Calu3 (cell line): ENCODE results near the gene TGM2. TPM values are rescaled to one million over a fixed set of nuclear protein-coding genes. Genes with fewer than 3 reads are reported as not detected.

Experiments used
- BruUV-seq: library from RNA; stranded (reverse); fragments of 400-500 nt; replicated peaks from 2 replicates; lab custom pipeline; 2021; lab: Mats Ljungman, UMichigan
- CTCF ChIA-PET: fragments of 300-600 bp; sonication (Branson Sonifier 250); formaldehyde crosslinking; loops from one replicate; lab custom pipeline; 2022; ENCODE audit warnings: antibody characterized with exemption; lab: Charles Lee
- DNase-seq: peaks from one replicate; pipeline ENCODE4 v3.0.0; 2022
- H3K27ac Mint-ChIP-seq: one replicate; pipeline ENCODE4 v1.8.0; 2022; ENCODE audit warnings: mixed read lengths; ENCODE audit not compliant: unreplicated experiment
- H3K27me3 Mint-ChIP-seq: one replicate; pipeline ENCODE4 v1.8.0; 2022; ENCODE audit warnings: mixed read lengths; ENCODE audit not compliant: unreplicated experiment
- H3K36me3 Mint-ChIP-seq: one replicate; pipeline ENCODE4 v1.8.0; 2022; ENCODE audit warnings: mild to moderate bottlenecking, moderate library complexity, mixed read lengths; ENCODE audit not compliant: insufficient read depth, unreplicated experiment
- H3K4me1 Mint-ChIP-seq: one replicate; pipeline ENCODE4 v1.8.0; 2022; ENCODE audit warnings: mild to moderate bottlenecking, low read depth, mixed read lengths; ENCODE audit not compliant: unreplicated experiment
- H3K4me3 Mint-ChIP-seq: one replicate; pipeline ENCODE4 v1.8.0; 2022; ENCODE audit warnings: mild to moderate bottlenecking, low read depth, moderate library complexity, mixed read lengths; ENCODE audit not compliant: unreplicated experiment
- H3K9me3 Mint-ChIP-seq: one replicate; pipeline ENCODE4 v1.8.0; 2022; ENCODE audit warnings: low read depth, mixed read lengths; ENCODE audit not compliant: unreplicated experiment
- CTCF ChIP-seq: fragments of 200-600 bp; IDR thresholded peaks from one replicate; pipeline ENCODE4 v1.8.0; 2022; ENCODE audit warnings: antibody characterized with exemption; ENCODE audit not compliant: unreplicated experiment
- intact Hi-C: fragments of 100-400 bp; cut with micrococcal nuclease; formaldehyde crosslinking; loops from one replicate; pipeline ENCODE4 v1.10.0; 2022; ENCODE audit not compliant: unreplicated experiment
- total RNA-seq: library from RNA; stranded (reverse); gene quantifications from 2 replicates; pipeline ENCODE4 v1.2.3, GENCODE V29; 2022

The TGM2 gene
- total RNA-seq, 1 experiment from 2014 or later: 311 TPM

GRCh38 chr20:38187517-38187916 lies 22.4 kb upstream of the TGM2 start:
- Mint-ChIP-seq H3K36me3 (peaks cover 10% of the 10 kb centered on the region), H3K4me3 (no peak overlapping the region), H3K27ac (peak overlapping the region; percentile 44), H3K4me1 (peaks cover 33% of the 10 kb centered on the region), H3K27me3 (no peaks in the 10 kb centered on the region), H3K9me3 (no peaks in the 10 kb centered on the region)
- intact Hi-C loops: no loop called here
- TF ChIP-seq CTCF: no peak
- no peak for DNase-seq
- no TSS peak for BruUV-seq
- CTCF ChIA-PET: interaction anchor here (1.1 to 1.5 kb wide), 4 partner anchors 14 to 35 kb away, joined by 5 to 6 read pairs (median 6); no protein-coding TSS in a partner anchor

- DNase-seq: peak; percentile 46
- CTCF ChIA-PET: interaction anchor here (1.1 to 1.5 kb wide), 4 partner anchors 13 to 34 kb away, joined by 5 to 6 read pairs (median 6); no protein-coding TSS in a partner anchor
- Mint-ChIP-seq H3K4me3 (no peak overlapping the region), H3K9me3 (no peaks in the 10 kb centered on the region), H3K27ac (no peak overlapping the region), H3K27me3 (no peaks in the 10 kb centered on the region), H3K36me3 (peaks cover 10% of the 10 kb centered on the region), H3K4me1 (peaks cover 32% of the 10 kb centered on the region)
- no peak for TF ChIP-seq CTCF
- no TSS peak for BruUV-seq
- intact Hi-C loops: no loop called here
These were observed 21.7 kb upstream of the TGM2 start for GRCh38 chr20:38186788-38187221.

- no peaks in the 10 kb centered on the region for H3K27me3 Mint-ChIP-seq
- H3K4me1 Mint-ChIP-seq: peaks cover 29% of the 10 kb centered on the region
- no peak overlapping the region for H3K27ac Mint-ChIP-seq
- intact Hi-C loops: no loop called here
- H3K9me3 Mint-ChIP-seq: no peaks in the 10 kb centered on the region
- no peak for TF ChIP-seq CTCF
- DNase-seq: no peak
- peaks cover 10% of the 10 kb centered on the region for H3K36me3 Mint-ChIP-seq
- no peak overlapping the region for H3K4me3 Mint-ChIP-seq
- CTCF ChIA-PET: interaction anchor here (1.0 kb wide), 1 partner anchor 11 kb away, joined by 3 read pairs; no protein-coding TSS in a partner anchor
- no TSS peak for BruUV-seq
These were observed 19.0 kb upstream of the TGM2 start for GRCh38 chr20:38184101-38184500.

GRCh38 chr20:38181971-38182370 lies 16.9 kb upstream of the TGM2 start:
- CTCF ChIA-PET: no interaction called here

More at GRCh38 chr20:38181971-38182370, 16.9 kb upstream of the TGM2 start:
- no peak for DNase-seq
- intact Hi-C loops: no loop called here
- H3K4me3 Mint-ChIP-seq: no peak overlapping the region
- TF ChIP-seq CTCF: no peak
- H3K27ac Mint-ChIP-seq: no peak overlapping the region
- peaks cover 14% of the 10 kb centered on the region for H3K4me1 Mint-ChIP-seq
- BruUV-seq: no TSS peak
- H3K27me3 Mint-ChIP-seq: no peaks in the 10 kb centered on the region
- peaks cover 6% of the 10 kb centered on the region for H3K36me3 Mint-ChIP-seq
- H3K9me3 Mint-ChIP-seq: no peaks in the 10 kb centered on the region
